Cerebellar nuclear complex (tissue), 1 donor: Measurements from ENCODE around the gene CNBP.
"Not testable (repeated sequence)": the region's sequence is repeated elsewhere in the genome, so short reads cannot be mapped to it uniquely, and the experiment has no call there.

Experiments used
- DNase-seq, 2 experiments: peaks; one replicate each; lab custom pipeline; 2025; lab: John Stamatoyannopoulos, UW

The CNBP gene

GRCh38 chr3:129184784-129185542 is 1.3 kb upstream of the CNBP start:
- DNase-seq: not testable (repeated sequence)

GRCh38 chr3:129184396-129184657 is 631 bp upstream of the CNBP start:
- DNase-seq: no peak

GRCh38 chr3:129182390-129183185 is 1.1 kb downstream of the CNBP start:
- DNase-seq: no peak

GRCh38 chr3:129181819-129182218 is 1.9 kb downstream of the CNBP start:
- DNase-seq: no peak

- DNase-seq: no peak
These were observed 3.2 kb downstream of the CNBP start for GRCh38 chr3:129180461-129180860.

- no peak for DNase-seq
These were observed 7.6 kb downstream of the CNBP start for GRCh38 chr3:129176051-129176450.

- DNase-seq: no peak
These were observed 10.0 kb downstream of the CNBP start for GRCh38 chr3:129173725-129174124.

- DNase-seq: no peak
These were observed 10.5 kb downstream of the CNBP start for GRCh38 chr3:129173206-129173605.

- DNase-seq: no peak
These were observed 16.9 kb downstream of the CNBP start for GRCh38 chr3:129166579-129167332.

GRCh38 chr3:129165594-129165993 is 18.1 kb downstream of the CNBP start:
- DNase-seq: not testable (repeated sequence)

- DNase-seq: no peak
These were observed 19.2 kb downstream of the CNBP start for GRCh38 chr3:129164500-129164899.

- no peak for DNase-seq
These were observed 20.7 kb downstream of the CNBP start for GRCh38 chr3:129162729-129163579.

GRCh38 chr3:129161860-129162271 is 21.8 kb downstream of the CNBP start:
- DNase-seq: no peak

- peak; percentile 3 to 78 for DNase-seq
These were observed 22.5 kb downstream of the CNBP start, which contains the start of gene ISY1 for GRCh38 chr3:129160891-129161859. Gene ISY1 (minus strand): TSS chr3:129161063. CDS start chr3:129160975, 88 bp downstream.

GRCh38 chr3:129144786-129145185 is 38.9 kb downstream of the CNBP start:
- DNase-seq: no peak

GRCh38 chr3:129141011-129141410 is 42.7 kb downstream of the CNBP start:
- not testable (repeated sequence) for DNase-seq

- DNase-seq: no peak
These were observed 43.8 kb downstream of the CNBP start for GRCh38 chr3:129139911-129140310.

- not testable (repeated sequence) for DNase-seq
These were observed 47.4 kb downstream of the CNBP start for GRCh38 chr3:129136275-129136674.

GRCh38 chr3:129132097-129132866 is 51.4 kb downstream of the CNBP start:
- DNase-seq: no peak
